Effector CD8-positive, alpha-beta T cell (primary cell): ENCODE results near the gene GOLGA1.

Experiments used
- DNase-seq: peaks from one replicate; lab custom pipeline; 2025; lab: John Stamatoyannopoulos, UW

The GOLGA1 gene

DNA sequence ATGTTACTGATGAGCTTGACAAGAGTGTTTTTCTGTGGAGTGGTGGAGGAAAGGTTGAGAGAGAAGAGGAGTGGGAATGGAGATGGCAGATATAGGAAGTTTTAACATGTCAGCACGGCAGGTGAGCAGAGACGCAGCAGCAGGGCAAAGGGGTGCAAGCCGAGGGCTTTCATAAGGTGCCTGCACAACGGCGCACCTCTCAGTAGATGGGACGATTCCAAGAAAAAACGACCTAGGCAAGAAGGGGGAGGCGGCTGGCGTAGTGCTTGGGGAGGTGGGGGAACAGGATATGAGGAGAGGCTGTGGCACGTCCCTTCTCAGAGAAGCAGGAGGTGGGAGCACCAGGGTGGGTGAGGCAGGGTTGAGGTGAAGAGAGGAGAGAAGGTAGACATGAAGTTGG, 54.4 kb downstream of the GOLGA1 start:
- DNase-seq: no peak

- no peak for DNase-seq
Observed at GRCh38 chr9:124885551-124885950, 55.3 kb downstream of the GOLGA1 start.

- DNase-seq: no peak
Observed at GRCh38 chr9:124884376-124884775, 56.5 kb downstream of the GOLGA1 start.

DNA sequence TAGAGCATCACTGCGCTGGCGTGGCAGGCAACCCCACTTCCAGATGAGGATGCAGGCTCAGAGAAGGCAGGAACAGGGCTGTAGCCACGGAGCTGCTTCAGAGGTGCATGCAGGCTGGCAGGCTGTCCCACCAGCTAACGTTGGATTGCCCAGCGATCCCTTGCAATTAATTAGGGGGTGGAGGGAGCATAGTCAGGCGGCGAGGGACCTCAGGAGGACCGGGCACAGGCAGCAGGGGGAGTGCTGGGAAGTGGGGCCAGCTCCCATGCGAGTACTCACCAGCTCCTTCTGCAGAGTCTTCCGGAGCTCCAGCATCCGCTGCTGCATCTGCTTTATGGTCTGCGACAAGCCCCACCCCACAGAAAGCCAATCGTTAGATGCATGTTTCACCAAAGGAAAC, 58.7 kb downstream of the GOLGA1 start:
- DNase-seq: no peak

DNA sequence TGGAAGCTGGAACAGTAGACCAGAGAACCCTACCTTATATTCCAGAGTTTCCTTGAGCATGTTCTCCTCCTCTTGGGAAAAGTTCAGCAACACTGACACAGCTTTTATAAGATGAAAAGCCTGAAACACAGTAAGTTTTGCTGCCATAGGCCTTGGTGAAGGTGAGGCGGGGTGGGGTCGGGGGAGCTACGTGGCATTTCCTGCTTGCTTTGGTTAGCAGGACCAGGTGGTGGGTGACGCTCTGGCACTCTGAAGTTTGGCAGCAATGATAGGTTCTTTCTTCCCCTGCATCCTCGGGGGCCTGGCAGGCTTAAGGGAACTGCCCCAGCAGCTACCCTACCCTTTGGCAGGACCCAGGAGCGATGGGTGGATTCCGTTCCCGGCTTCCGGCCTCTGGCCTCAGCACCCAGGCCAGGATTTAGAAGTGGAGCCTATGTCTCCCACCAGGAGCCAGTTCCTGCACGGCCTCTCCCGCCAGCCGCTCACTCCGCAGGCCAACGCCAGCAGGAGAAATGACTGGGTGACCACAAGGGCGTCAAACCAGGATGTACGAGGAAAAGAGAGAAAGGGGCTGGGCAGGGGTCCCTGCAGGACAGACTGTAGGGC, 59.6 kb downstream of the GOLGA1 start:
- DNase-seq: no peak

DNA sequence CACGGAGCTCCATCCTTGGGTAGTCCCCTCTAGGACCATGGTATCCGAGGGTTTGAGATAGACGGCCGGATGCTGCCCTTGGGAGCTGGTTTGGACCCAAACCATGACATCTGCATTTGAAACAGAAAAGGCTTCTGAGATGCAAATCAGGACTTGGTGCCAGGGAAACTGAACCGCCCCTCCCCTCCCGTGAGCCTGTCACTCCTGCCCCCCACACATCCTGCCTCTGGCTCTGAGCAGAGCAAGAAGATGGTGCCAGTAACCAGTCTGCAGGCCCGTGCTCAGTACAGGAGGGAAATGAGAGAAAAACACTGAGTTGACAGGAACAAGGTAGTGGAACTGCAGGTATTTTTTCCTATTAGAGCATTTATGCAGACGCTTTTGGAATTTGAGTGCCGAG, 60.4 kb downstream of the GOLGA1 start:
- no peak for DNase-seq

DNA sequence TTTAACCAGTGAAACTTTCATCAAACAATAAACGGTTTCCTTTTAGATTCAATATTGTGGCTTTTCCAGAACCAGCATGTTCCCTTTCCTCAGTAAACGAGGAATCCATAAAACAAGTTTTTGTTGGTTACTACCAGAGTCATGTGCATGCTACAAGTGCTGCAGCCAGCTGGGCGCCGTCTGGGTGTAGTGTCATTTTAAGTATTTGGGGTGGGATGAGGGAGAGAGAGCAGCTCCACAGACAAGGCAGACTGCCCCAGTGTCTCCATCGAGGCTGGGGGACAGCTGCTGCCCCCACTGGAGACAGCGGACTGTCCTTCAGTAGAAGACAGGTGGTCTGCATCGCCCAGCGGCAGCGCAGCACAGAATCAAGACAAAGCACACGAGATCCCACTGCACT, 61.7 kb downstream of the GOLGA1 start:
- no peak for DNase-seq

GRCh38 chr9:124878518-124878917, 62.4 kb downstream of the GOLGA1 start:
- no peak for DNase-seq

DNA sequence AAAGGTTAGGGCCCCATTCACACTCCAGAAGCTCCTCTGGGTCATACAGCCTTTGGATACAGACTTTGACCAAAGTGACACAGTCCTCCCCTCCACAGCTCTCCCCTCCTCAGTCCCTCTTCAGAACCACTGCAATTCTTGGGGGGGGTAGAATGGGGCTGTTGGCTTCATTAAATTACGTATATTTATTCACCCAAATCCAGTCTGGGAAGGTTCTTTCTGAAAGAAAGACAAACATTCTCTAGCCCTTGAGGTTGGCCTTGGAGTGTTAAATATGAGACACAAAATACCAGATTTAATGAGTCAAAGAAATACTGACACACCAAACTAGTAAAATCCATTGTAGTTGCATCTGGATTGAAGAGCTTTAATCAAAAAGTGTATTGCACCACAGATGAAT, 62.9 kb downstream of the GOLGA1 start:
- DNase-seq: no peak

DNA sequence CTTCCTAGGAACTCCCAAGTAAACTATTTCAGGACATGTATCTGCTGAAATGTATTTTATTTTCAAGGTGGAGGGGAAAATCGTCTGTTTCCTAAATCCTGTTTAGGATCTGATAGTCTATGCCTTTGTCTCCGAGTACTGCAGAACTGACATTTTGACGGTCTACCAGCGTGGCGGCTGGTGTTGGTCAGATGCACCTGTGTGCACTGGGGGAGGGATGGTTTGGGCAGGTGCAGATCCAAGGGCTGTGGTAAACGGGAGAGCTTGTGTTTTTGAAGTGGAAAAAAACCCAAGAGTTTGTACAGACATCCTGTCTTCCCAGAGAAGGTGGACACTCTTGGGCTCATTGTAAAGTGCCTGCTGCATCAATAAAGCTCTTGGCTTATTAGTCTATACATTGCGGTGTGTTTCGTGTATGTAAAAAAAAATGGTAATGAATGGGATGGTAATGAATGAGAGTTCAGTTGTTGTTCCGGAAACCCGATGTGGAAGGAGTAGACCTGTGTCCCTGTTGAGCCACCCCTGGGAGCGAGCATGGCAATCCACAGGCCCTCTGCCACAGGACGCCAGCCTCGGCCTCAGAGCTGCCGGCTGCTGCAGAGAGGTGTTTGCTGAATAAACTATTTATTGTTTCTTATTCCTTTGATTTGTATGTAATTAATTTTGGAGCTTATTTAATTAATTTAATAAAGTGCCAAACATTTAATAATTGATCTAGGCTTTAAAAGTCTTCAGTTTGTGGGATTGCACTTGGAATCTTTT, 63.7 kb downstream of the GOLGA1 start:
- DNase-seq: no peak

GRCh38 chr9:124875501-124875900, 65.4 kb downstream of the GOLGA1 start:
- DNase-seq: no peak

- DNase-seq: no peak
Observed at GRCh38 chr9:124873664-124874063, 67.2 kb downstream of the GOLGA1 start.

DNA sequence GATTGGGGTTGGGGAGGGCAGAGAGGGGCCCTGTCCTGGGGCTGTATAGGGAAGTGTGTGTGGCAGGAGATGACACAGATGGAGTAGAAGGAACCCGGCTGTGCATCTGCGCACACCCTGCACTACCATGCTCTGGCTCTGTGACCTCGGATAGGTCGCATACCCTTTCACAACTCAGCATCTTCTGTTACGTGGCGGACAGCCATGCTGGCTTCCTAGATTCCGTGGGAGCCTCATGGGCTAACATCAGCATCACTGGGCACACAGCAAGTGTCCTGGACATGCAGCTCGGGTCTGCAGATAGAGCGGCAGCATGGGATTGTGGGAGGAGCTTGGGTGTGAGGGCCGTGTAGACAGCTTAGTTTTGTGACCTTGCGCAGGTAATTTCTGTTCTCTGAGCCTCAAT, 69.7 kb downstream of the GOLGA1 start:
- no peak for DNase-seq

DNA sequence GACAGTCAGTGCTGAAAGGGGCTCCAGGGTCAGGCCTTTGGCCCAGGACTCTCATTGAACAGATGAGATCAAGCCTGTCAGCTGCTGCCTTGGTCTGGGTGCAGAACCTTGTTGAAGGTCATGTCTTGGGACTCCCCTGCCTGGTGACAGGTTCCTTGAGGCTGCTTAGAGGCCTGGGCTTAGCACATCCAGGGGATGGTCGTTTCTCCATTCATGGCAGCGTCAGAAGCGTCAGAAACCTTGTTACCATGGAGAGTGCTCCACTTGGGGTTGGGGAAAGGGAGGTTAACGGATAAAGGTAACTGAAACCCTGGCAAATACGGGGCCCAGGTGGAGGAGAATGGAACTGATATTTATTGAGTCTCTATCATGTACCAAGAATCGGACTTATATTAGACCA, 70.2 kb downstream of the GOLGA1 start:
- no peak for DNase-seq

GRCh38 chr9:124869986-124870560, 70.8 kb downstream of the GOLGA1 start:
- DNase-seq: peak; percentile 37

DNA sequence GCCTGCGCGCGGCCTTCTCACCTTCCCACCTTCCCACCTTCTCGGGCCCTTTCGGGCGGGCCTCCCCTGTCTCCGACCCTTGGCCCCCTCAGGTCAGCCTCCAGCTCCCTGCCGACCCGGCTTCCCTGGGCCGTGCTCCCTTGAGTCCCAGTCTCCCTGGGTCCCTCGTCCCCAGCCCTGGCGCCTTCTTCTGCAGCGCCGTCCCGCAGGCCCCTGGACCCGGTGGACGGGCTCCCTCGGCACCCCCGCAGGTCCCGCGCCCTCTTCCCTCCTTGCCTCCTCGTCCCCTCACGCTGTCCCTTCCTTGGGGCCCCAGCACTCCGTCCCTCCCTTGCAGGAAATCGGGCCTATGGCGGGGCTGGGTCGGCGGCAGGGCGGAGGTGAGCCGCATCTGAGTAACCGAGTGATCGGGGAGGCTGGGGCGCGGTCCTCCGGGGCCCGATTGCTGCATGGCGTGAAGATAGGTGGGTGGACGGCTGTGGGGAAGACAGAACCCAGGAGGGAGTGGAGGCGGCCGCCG, 71.4 kb downstream of the GOLGA1 start:
- DNase-seq: peak; percentile 28

GRCh38 chr9:124868511-124869465, 72.1 kb downstream of the GOLGA1 start:
- peak; percentile 80 for DNase-seq

DNA sequence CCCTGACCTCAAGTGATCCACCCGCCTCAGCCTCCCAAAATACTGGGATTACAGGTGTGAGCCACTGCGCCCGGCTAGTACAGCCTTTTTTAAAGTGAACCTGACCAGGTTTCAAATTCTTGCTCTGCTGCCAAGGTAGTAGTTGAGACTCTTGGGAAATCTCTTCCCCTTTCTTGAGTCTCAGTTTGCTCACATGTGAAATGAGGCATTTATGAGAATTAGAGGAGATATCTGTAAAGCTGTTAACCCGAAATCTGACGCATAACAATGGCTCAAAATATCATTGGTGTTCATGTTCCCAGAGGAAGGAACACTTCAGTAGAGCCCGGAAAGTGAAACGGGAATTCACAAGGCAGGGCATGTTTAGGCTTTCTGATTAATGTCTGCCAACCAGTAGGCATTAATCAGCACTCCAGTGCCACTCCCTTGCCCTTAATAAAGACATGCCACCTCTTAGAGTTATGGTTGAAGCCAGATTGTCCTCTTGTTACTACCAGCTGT, 77.5 kb downstream of the GOLGA1 start:
- DNase-seq: no peak

- peak; percentile 88 for DNase-seq
Observed at GRCh38 chr9:124861342-124862229, 79.3 kb downstream of the GOLGA1 start, which contains the start of the genes ARPC5L and RPL35. Gene ARPC5L (plus strand): TSS chr9:124862130. CDS start chr9:124869291, 7,161 bp downstream. Gene RPL35 (minus strand): TSS chr9:124861957. CDS start chr9:124861912, 45 bp downstream.

DNA sequence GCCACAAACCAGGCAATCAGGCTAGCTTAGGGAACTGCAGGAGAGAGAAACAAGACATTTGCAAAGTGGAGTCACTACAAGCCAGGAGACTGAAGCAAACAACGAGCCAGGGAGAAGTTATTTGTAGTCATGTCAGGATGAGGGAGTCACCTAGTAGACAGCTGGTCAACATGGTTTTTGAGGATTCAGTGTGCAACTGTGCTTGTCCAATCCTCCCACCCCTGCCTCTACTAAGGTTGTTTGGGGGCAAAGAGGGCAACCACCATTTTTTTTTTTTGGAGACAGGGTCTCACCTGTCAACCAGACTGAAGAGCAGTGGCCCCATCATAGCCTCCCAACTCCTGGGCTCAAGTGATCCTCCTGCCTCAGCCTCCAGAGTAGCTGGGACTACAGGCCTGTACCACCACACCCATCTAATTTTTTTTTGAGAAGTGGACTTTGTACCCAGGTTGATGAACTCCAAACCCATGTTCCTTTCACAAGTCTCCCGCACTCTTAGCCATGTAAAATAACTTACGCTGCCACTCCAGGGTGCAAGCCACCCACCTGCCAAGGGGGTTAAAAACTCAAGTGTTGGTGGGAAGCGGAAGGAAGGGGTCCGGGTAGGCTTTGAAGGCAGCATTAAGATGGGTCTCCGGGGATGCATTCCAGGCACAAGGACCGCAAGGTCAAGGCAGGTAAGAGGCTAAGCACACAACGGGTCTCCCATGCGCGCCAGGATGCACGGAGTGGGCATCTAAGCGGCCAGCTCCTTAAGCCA, 80.1 kb downstream of the GOLGA1 start:
- no peak for DNase-seq
